ENCODE measurements around the gene ABCA13. TPM values are rescaled to one million over a fixed set of nuclear protein-coding genes. Genes with fewer than 3 reads are reported as not detected.

The ABCA13 gene
- total RNA-seq, 1 experiment from 2014 or later = 0.76 TPM

- intact Hi-C loops (cut with micrococcal nuclease; ENCODE audit: unreplicated experiment) = no loop called here
- Histone ChIP-seq H3K9me2 (ENCODE audit: insufficient read depth) (no peaks in the 10 kb centered on the region), H3K27me3 (ENCODE audit: insufficient read depth, low read depth) (no peaks in the 10 kb centered on the region), H3F3A (ENCODE audit: insufficient read depth, low read depth) (no peaks in the 10 kb centered on the region), H3K9me3 (ENCODE audit: insufficient read depth, low read depth) (no peaks in the 10 kb centered on the region), H3K4me1 (replicated peaks; ENCODE audit: insufficient read depth) (no peaks in the 10 kb centered on the region), H3K79me2 (ENCODE audit: low read depth) (no peaks in the 10 kb centered on the region), H3K36me3 (ENCODE audit: low read depth) (no peaks in the 10 kb centered on the region), H4K20me1 (ENCODE audit: insufficient read depth) (no peaks in the 10 kb centered on the region), H2AFZ (no peak overlapping the region), H3K4me2 (no peak overlapping the region), H3K27ac (no peak overlapping the region), H3K4me3 (no peak overlapping the region)
- ChIA-PET POLR2A (ENCODE audit: unreplicated experiment) (no interaction called here), CTCF (no interaction called here)
- DNase-seq = no peak
- TF ChIP-seq EZH2 (IDR thresholded peaks at IDR 0.05; ENCODE audit: low read depth) (no peak), CTCF (conservative IDR thresholded peaks at IDR 0.05) (no peak)
- no TSS peak for BruUV-seq (replicated peaks)
These were observed 416.2 kb downstream of the ABCA13 start for GRCh38 chr7:48587475-48587874.

- H3K4me1 ChIP-seq (replicated peaks; ENCODE audit: insufficient read depth) = no peaks in the 10 kb centered on the region
- CTCF ChIA-PET = no interaction called here
- H3K4me2 ChIP-seq = no peak overlapping the region
- intact Hi-C loops (cut with micrococcal nuclease; ENCODE audit: unreplicated experiment) = no loop called here
- H3K27ac ChIP-seq = no peak overlapping the region
- no peaks in the 10 kb centered on the region for H3K9me3 ChIP-seq (ENCODE audit: insufficient read depth, low read depth)
- H2AFZ ChIP-seq = no peak overlapping the region
- POLR2A ChIA-PET (ENCODE audit: unreplicated experiment) = no interaction called here
- H3K4me3 ChIP-seq = no peak overlapping the region
- H3K9me2 ChIP-seq (ENCODE audit: insufficient read depth) = no peaks in the 10 kb centered on the region
- DNase-seq = no peak
- H4K20me1 ChIP-seq (ENCODE audit: insufficient read depth) = no peaks in the 10 kb centered on the region
- H3F3A ChIP-seq (ENCODE audit: insufficient read depth, low read depth) = no peaks in the 10 kb centered on the region
- TF ChIP-seq CTCF (conservative IDR thresholded peaks at IDR 0.05) = no peak
- TF ChIP-seq EZH2 (IDR thresholded peaks at IDR 0.05; ENCODE audit: low read depth) = no peak
- no peaks in the 10 kb centered on the region for H3K79me2 ChIP-seq (ENCODE audit: low read depth)
- 0 out of 2 replicates have a peak, but pooled peaks cover 7% of the 10 kb centered on the region for H3K27me3 ChIP-seq (ENCODE audit: insufficient read depth, low read depth)
- BruUV-seq (replicated peaks) = no TSS peak
- H3K36me3 ChIP-seq (ENCODE audit: low read depth) = no peaks in the 10 kb centered on the region
These were observed 423.1 kb downstream of the ABCA13 start for GRCh38 chr7:48594349-48594748.

GRCh38 chr7:48595756-48596155, 424.5 kb downstream of the ABCA13 start:
- no peak for DNase-seq
- H3K36me3 ChIP-seq (ENCODE audit: low read depth) = no peaks in the 10 kb centered on the region
- no peaks in the 10 kb centered on the region for H4K20me1 ChIP-seq (ENCODE audit: insufficient read depth)
- ChIA-PET CTCF (no interaction called here), POLR2A (ENCODE audit: unreplicated experiment) (no interaction called here)
- intact Hi-C loops (cut with micrococcal nuclease; ENCODE audit: unreplicated experiment) = no loop called here
- H3K79me2 ChIP-seq (ENCODE audit: low read depth) = no peaks in the 10 kb centered on the region
- H3K4me1 ChIP-seq (replicated peaks; ENCODE audit: insufficient read depth) = no peaks in the 10 kb centered on the region
- H3K27ac ChIP-seq = no peak overlapping the region
- H3K9me3 ChIP-seq (ENCODE audit: insufficient read depth, low read depth) = no peaks in the 10 kb centered on the region
- no peak overlapping the region for H2AFZ ChIP-seq
- 0 out of 2 replicates have a peak, but pooled peaks cover 7% of the 10 kb centered on the region for H3K27me3 ChIP-seq (ENCODE audit: insufficient read depth, low read depth)
- TF ChIP-seq EZH2 (IDR thresholded peaks at IDR 0.05; ENCODE audit: low read depth) (no peak), CTCF (conservative IDR thresholded peaks at IDR 0.05) (no peak)
- H3K4me2 ChIP-seq = no peak overlapping the region
- BruUV-seq (replicated peaks) = no TSS peak
- no peak overlapping the region for H3K4me3 ChIP-seq
- H3K9me2 ChIP-seq (ENCODE audit: insufficient read depth) = no peaks in the 10 kb centered on the region
- no peaks in the 10 kb centered on the region for H3F3A ChIP-seq (ENCODE audit: insufficient read depth, low read depth)

All from PC-9 (cell line).